IPS DF 4.7 (cell line): Measurements from ENCODE around the gene FBXO21.
A peak's percentile ranks its signal among the peaks of the same experiment; 100 is the strongest.
"Not testable (repeated sequence)": the region's sequence is repeated elsewhere in the genome, so short reads cannot be mapped to it uniquely, and the experiment has no call there.

ENCODE experiments used
- DNase-seq: peaks from one replicate; pipeline ENCODE4 v3.0.0-alpha.2; 2013; ENCODE audit warnings: low spot score; ENCODE audit errors: extremely low read depth

FBXO21 gene, protein sequence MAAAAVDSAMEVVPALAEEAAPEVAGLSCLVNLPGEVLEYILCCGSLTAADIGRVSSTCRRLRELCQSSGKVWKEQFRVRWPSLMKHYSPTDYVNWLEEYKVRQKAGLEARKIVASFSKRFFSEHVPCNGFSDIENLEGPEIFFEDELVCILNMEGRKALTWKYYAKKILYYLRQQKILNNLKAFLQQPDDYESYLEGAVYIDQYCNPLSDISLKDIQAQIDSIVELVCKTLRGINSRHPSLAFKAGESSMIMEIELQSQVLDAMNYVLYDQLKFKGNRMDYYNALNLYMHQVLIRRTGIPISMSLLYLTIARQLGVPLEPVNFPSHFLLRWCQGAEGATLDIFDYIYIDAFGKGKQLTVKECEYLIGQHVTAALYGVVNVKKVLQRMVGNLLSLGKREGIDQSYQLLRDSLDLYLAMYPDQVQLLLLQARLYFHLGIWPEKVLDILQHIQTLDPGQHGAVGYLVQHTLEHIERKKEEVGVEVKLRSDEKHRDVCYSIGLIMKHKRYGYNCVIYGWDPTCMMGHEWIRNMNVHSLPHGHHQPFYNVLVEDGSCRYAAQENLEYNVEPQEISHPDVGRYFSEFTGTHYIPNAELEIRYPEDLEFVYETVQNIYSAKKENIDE

DNA sequence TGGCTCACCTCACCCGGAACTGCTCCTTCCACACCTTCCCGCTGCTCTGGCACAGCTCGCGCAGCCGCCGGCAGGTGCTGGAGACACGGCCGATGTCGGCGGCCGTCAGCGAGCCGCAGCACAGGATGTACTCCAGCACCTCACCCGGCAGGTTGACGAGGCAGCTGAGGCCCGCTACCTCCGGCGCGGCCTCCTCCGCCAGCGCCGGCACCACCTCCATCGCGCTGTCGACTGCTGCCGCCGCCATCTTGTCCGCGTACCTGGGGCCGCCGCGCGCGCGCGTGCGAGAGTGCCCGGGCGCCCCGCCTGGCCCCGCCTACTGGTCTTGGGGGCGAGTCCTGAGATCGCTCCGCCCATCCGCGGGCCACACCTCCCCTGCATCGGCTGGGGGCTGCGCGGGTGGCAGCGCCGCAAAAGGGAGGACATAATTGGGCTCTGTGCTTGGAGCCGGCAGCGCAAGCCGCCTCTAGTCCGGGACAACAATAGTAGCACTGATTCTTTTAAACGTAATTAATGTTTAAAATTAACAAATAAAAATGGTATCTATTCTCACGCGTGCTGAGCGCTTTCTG lies at the start of gene FBXO21:
Gene FBXO21, minus strand, starts transcription at position 261 of the 572 bp plus-strand sequence. Its CDS starts 14 bp downstream, at position 247.
- DNase-seq, result peak; percentile 38

DNA sequence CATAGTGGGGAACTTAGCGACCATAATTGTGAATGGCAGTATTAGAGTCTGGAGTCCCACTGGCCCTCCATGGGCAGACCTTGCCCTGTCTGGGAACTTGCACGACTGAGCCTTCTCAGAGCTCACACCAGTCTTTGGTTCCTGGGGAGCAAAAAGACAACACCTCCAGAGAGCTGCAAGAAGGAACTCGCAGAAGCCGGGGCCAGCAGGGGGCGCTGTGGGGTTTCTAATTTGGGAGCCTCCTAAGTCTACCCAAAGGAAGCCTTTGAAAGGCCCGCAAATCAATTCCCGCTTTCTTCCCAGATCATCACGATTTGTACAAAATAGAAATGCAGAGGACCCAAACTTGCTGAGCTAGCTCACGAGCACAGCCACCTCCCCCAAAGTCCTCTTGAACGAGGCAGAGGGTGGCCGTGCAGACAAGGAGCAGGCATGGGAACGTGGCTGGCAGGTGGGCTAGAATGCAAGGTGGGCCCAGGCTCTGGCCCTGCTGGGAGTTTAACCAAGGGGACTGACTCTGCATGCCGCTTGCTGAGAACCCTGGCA lies 46.3 kb upstream of the FBXO21 start:
- DNase-seq, result peak; percentile 75

DNA sequence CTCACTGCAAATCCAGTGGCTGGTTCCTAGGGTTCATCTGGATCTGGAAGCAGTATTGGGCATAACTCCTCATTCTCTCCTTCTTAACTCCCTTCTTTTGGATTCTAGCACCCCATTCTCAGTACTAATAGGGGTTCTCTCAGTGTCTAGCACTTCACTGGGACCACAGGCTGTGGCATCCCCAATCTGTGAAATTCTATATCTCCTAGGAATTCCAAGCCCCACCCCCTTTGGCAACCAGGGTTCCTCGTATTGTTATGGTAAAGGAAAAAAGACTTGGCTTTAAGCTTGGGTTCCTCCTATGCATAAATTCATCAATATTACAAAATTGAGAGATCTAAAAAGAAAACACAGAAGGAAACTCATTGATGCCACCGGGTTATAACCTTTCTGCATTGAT lies 45.0 kb upstream of the FBXO21 start:
- no peak for DNase-seq

DNA sequence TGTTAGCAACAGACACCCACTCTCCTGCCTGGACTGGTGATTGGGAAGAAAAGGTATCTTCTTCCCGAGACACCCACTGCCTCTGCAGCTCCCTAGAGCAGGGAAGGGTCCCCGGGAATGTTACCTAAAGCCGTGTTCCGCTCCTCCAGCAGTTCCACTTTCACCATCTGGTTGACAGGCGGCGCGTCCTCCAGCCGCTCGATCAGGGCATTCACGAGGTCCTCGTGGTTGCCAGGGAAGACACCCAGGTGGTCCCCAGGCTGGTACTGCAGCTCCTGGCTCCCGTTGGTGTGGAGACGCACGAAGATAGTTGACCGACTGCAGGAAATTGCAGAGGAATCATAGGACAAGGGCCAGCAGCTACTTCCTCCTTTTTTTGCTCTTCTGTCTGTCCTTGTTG lies 44.2 kb upstream of the FBXO21 start:
- no peak for DNase-seq

DNA sequence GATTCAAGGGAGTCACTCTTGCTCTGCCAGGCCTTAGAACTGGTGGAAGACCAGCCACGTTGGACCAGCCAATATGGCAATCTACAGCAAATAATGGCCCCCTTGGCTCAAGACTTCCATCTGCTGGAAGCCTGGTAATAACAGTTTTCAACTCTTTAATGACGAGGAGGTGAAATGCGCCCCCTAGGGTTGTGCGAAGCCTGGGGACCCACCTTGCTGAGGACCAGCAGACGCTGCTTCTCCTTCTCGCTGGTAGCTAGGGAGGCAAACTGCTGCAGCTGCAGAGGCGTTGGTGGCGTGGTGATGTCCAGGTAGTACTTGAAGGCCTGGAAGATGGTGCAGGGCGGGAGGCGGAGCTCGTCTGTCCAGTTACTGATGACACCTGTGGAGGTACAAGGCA lies 41.5 kb upstream of the FBXO21 start:
- DNase-seq, result no peak

DNA sequence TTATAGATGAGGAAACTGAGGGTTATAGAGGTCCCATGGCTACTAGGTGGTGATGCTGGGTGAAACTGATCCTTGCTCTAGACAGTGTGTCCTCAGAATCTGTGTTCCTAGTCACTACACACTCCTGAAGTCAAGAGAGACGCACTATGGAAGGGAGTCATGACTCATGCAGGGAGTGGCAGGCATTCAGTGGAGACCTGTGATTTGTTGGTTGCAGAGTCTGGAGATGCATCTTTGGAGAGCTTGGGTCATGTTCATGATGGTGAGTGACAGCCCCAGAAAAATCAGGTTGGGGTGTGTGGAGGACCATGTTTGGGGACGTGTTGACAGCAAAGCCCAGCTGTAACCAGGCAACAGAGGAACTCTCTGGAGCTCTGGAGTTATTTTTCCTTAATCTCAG lies 38.0 kb upstream of the FBXO21 start:
- no peak for DNase-seq

DNA sequence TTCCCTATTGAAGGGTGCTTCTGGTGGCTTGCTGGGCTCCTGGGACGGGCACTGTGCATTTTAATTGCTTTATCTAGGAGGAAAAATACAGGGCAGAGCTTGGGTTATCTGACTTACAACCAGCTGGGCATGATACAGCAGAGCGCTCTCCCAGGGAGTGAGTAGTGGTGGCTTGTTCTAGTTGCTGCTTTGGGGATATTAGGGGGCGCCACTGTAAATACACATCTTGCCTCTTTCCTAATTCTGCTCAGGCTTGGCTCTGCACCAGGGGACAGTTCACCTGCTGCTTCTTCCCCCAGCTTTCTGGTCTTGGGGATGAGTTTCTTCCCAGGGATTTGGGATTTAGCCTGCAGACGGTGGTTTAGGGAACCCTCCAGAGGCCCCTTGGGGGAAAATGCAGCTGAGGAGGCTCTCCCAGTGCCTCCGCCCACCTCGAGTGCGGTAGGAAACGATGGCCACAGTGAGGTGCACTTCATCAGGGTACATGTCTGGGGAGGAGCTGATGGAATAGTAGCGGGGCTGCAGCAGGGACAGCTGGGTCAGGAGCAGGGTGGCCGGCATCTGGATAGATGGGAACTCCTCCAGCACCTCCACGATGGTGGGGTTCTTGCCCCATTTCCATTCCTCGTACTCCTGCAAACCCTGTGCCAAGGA lies 36.9 kb upstream of the FBXO21 start:
- DNase-seq, result no peak

DNA sequence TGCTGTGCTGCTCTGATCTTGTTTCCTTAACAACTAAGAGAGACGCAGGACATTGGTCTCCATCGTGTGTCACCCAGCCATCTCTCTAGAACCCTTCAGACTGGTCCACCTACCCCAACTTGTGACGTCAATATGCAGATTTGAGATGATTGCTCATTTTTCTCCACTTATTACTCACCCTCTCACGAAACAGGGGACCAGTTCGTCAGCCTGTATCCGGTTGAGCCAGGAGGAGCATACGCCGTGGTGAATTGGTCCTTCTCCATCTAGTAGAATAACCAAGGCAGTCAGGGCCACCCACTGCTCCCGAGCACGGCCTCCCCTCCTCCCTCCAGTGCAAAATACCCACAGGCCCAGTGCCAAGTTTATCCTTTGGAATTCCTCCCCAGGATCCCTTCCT lies 36.2 kb upstream of the FBXO21 start:
- DNase-seq, result no peak

DNA sequence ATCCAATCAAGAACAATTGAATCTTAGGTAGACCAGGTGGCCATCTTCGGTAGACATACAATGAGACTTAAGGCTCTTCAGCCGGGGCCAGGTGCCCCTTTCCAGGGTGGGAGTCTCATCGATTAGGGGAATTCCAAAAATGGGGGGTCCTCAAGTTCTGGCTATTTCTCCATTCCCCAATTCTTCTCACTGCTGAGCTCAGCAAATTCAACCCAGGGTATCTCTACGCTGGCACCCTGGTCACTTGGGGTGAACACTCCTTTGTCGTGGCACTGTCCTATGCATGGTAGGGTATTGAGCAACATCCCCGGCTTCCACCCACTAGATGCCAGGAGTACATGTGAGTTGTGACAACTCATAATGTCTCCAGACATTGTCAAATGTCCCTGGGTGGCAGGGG lies 34.9 kb upstream of the FBXO21 start:
- DNase-seq, result no peak

DNA sequence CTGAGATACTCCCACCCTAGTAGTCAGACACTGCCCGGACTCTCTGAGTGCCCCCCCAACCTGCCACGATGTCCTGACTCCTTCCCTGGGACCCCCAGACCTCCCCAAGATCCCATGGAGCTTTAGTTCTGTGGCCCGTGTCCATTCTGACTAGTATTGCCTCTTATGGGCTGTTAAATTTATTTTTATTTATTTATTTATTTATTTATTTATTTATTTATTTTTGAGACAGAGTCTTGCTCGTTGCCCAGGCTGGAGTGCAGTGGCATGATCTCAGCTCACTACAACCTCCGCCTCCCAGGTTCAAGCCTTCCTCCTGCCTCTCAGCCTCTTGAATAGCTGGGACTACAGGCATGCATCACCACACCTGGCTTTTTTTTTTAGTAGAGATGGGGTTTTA lies 30.7 kb upstream of the FBXO21 start:
- not testable (repeated sequence) for DNase-seq

DNA sequence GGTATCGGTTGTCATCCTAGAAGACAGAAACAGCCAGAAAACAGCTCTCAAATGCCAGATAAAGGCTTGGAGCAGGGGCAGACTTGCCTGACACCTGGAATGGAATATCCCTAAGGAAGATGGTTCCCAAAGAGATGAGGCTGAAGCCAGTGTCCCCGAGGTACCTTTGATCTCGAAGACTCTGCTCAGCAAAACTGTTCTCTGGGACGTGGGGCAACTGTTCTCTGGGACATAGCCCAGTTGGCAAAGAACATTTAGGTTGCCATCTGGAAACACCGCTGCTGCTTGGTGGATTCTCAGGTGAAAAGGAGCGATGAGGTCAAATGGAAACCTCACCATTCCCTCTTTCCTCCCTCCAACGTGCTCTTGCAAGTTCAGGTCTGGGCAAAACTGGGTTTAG lies 27.9 kb upstream of the FBXO21 start:
- no peak for DNase-seq

DNA sequence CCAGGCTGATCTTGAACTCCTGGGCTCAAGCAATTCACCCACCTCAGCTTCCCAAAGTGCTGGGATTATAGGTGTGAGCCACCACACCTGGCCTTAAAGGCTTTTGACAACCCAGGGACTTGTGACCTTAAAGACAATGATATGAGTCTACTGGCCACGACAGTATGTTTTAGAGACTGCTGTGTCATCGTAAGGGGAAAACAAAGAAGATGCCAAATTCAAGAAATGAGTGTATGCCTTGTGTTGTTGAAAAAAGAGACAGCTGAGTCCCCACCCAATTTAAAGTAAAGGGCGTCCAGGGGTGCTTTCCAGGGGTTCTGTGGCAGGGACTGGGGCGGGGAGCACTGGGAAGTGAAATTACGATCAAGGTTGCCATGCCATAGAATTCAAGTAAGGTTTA lies 26.4 kb upstream of the FBXO21 start:
- DNase-seq, result no peak

DNA sequence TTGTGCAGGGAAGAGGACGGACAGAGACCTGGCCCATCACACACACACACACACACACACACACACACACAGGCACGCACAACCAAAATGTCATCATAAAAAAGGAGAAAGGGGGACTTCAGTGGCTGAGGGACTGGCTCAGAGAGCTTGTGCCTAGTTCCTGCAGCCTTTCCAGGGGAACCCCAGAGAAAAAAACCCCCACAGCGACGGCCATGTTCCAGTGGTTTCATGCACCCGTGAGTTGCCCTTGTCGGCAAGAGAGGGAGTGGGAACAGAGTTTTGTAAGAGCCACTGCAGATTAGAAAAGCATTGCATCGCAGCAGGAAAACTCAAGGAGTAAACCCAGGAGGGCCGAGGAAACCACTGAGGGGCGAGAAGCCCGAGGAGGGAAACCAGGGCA lies 24.5 kb upstream of the FBXO21 start:
- no peak for DNase-seq

DNA sequence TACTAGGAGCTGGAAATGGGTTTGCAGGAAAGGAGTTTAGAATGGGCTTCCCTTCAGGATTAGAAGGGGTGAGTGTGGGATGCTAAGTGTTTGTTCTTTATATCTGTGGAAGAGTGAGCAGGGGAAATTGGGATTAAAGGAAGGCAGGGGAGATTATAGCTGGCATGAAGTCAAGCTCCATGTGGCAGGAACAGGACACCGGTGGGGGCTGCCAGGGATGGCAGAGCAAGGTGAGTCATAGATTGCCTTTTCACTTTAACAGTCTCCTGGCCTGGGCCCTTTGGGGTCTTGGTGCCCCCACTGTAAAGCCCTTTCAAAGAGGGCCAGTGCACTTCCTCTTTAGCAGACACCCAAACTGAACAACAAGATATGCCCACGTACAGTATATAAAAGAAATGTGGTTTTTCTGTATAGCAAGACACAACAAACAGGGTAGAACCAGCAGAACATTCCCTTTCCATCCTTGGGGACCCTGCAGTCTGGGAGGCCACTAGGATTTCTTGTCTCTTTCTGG lies 23.1 kb upstream of the FBXO21 start:
- DNase-seq, result no peak

DNA sequence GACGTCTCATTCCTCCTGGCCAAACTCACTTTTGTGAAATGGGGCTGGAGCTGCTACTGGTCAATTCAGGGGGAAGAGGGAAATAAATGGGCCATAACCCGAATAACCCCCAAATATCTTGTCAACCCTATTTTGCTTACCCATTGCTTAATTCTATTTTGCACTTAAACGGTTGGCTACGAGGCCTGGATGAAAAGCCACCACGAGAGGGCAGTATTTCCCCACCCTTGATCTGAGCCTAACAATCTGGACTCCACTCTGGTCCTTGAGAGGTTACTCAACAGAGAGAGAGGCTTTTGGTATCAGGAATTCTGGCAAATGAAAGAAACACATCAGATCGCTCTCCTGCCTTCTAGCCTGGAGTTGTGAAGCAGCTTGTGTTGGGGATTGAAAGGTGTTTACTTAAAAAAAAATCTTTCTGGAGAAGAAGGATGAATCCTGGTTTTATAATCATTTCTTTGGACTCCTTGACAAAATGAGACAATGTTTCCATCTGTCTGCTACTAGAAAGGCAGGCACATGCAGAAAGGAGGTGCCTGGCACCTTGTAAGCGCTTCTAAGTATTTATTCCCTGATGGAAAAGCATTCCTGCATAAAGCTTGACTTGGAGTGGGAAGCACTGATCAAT lies 22.4 kb upstream of the FBXO21 start:
- DNase-seq, result peak; percentile 85

DNA sequence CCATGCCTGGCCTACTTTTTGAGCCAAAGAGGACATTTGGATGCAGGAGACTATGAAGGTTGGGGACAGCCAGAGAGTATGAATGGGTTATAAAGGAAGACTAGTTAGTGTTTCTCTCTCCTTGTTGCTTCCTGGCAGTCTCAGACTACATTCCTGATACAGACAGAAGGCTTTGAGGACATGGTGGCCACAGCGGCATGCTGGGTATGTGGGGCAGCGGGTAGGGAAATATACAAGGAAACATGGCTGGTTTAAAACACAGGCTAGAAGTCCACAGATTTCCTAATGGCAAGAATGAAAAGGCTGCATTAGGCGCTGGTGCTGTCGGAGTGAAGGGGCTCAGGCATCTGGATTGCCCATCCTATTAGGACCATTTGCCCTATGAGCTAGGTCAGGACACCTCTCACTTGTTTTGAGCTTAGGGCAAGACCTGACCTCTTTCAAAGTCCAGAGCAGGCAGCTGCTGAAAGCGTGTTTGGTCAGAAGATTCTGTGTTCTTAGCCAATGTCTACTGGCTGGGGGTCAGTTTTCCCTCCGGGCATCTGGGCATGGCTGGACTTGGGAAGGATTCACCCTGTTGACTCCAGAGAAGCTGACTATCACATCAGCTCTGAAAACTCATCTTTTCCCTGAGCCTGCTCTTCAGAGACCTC lies 20.1 kb upstream of the FBXO21 start:
- no peak for DNase-seq

DNA sequence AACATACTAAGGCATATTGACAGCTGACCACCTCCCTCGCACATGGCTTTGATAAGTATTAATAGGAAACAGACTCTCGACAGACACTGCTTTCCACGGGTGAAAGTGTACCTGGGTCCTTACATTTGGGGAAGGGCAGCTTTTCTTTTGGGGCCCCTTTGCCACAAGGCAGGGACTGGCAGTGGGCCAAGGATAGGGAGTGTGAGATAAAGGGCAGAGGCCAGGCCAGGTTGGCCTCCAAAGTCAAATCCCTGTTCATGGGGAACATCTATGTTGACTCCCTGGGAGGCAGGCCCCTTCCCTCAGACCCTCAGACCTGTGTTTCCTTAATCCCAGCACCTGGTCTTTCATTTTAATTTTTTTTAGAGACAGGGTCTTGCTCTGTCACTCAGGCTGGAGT lies 19.4 kb upstream of the FBXO21 start:
- DNase-seq, result no peak

DNA sequence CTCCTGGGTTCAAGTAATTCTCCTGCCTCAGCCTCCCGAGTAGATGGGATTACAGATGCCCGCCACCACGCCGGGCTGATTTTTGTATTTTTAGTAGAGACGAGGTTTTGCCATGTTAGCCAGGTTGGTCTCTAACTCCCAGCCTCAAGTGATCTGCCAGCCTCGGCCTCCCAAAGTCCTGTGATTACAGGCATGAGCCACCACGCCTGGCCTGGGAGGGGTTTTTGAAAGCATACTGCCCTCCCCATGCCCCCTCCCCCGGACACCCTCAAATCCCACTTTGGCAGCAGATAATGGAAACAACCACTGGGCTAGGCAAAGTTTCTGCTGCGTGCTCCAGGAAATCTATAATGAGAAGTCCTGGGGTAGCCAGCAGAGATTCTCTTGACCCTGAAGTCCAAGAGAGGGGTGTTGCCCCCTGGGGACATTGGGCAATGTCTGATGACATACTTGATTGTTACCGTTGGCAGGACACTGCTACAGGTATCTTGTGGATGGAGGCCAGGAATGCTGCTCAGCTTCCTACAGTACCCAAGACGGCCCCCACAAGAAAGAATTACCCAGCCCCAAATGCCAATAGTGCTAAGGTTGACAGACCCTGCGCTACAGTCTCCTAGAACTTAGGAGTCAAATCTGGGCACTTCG lies 18.7 kb upstream of the FBXO21 start:
- DNase-seq, result no peak

DNA sequence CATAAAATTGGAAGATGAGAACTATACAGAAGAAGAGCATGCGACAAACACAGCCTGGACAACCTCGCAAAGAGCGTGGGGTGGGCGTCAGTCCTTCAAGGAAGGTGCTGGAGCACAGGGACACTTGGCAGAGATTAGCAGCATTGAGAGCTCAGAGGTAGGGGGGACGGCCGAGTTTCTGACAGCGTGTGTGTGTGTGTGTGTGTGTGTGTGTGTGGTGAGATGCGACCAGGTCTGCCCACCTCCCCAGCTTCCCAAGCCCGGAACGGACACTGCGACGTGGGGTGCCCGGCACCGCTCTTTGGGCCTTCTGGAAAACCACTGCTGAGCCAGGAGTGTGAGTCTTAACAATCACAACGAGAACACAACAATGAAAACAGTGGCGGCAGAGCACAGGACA lies 17.9 kb upstream of the FBXO21 start:
- DNase-seq, result no peak

DNA sequence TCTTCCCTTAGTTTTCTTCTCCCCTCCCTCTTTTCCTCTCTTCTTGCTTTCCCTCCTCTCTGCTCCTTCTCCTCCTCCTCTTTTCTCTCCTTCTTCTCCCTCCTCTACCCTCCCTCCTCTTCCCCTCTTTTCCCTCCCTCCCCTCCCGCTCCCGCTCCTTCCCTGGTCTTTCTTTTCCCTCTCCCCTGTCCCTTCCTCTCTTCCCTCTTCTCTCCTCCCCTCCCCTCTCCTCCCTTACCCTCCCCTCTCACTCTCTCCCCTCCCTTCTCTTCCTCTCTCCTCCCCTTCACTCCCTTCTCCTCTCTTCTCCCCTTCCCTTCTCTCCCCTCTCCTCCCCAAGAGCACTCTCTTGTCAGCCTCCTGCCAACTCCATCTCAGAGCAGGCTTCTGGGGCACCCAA lies 17.4 kb upstream of the FBXO21 start:
- no peak for DNase-seq
